GM12874 (cell line): ENCODE measurements around the gene MXD3.

Experiments used
- CTCF ChIP-seq: IDR thresholded peaks from 2 replicates; pipeline ENCODE4 v1.5.1; 2011; ENCODE audit warnings: low read depth, mild to moderate bottlenecking, control low read depth, low read length, moderate library complexity; ENCODE audit not compliant: insufficient read depth

Gene MXD3

DNA sequence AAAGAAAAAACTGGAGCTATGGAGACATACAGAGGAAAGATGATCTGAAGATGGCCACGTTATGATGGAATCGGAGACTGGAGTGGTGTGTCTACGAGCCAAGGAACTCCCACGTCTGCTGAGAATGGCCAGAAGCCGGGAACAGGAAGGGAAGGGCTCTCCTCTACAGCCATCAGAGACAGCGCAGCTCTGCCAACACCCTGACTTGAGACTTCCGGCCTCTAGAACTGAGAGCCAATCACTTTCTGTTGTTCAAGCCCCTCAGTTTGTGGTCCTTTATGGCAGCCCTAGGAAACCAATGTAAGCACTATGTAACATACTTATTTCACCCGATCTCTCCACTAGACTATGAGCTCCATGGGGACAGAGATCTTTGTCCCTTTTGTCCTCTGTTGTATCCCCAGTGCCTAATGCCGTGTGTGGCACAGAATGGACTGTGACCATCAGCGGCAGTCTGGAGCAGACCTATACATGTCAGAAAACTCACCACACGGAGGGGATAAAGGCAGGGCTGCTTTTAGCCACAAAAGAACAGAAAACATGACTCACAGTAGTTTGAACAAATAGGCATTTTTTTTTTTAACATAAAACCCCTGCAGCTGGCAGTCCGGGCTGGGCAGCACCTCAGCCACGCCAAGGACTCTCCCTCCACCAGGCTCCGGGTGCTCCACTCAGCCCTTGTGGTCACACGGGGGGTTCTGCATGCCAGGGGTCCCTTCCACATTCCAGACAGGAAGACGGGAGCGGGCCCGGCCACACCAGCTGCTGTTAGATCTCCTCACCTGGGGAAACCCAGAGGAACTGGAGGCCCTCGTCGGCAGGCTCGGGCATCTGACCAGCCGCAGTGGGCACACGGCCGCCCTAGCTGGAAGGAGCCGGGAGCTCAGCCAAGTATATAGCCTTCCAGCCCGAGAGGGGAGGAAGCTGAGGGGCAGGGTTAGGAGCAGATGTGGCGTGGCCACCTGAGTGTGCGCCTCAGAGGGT, 16.1 kb upstream of the MXD3 start:
- TF ChIP-seq CTCF, result no peak

GRCh38 chr5:177325868-177326381, 14.2 kb upstream of the MXD3 start:
- no peak for TF ChIP-seq CTCF

DNA sequence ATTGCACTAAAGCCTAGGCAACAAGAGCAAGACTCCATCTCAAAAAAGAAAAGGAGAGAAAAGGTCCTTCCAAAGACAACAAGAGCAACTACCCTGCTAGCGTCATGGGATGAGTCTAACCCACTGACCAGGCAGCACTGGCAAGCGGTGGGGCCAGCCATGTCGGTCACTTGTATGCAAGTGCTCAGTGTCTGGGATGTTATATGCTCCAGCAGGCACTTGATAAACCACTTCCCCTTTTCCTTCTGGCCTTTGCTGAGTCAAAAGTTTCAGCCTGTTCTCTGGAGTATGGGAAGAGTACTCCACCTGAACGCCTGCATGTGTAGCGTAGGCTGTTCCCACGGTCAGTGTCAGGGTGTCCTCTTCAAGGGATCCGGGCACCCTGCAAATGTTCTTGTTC, 9.2 kb upstream of the MXD3 start:
- TF ChIP-seq CTCF, result no peak

- no peak for TF ChIP-seq CTCF
Observed at GRCh38 chr5:177319913-177320588, 8.4 kb upstream of the MXD3 start.

DNA sequence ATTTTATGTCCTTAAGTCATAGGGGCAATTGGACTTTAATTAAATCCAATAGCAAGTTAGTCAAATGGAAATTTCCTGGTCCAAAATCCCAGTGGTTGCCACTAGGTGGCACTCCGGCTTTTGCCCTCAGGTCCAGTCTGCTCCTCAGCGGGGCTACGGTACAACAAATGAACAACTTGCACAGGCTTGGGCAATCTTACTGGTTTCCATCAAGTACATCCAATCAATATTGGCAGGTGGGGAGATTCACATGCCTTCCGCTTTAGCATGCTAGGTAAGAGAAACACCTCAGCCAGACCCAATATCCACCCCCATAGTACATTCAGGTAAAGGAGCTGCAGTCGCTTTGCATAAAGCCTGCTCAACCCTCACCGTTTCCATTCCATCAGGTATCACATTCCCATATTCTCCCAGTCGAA, 6.3 kb upstream of the MXD3 start:
- TF ChIP-seq CTCF, result peak; percentile 81

GRCh38 chr5:177316005-177316404, 4.3 kb upstream of the MXD3 start:
- TF ChIP-seq CTCF, result no peak

- TF ChIP-seq CTCF, result no peak
Observed at GRCh38 chr5:177315411-177315810, 3.7 kb upstream of the MXD3 start.
